Stimulated activated CD8-positive, alpha-beta memory T cell treated with anti-CD3 and anti-CD28 coated beads, Interleukin-4, amount 100 ng/mL, for 48 hours (primary cell): Measurements from ENCODE around the gene AIG1.
"Not testable (repeated sequence)": the region's sequence is repeated elsewhere in the genome, so short reads cannot be mapped to it uniquely, and the experiment has no call there.

Experiments used
- DNase-seq: peaks from one replicate; pipeline ENCODE4 v3.0.0-alpha.2; 2020

Gene AIG1

GRCh38 chr6:143243786-143244185 lies 183.1 kb downstream of the AIG1 start:
- DNase-seq = no peak

GRCh38 chr6:143245656-143246055 lies 185.0 kb downstream of the AIG1 start:
- no peak for DNase-seq

GRCh38 chr6:143246166-143246775 lies 185.6 kb downstream of the AIG1 start:
- not testable (repeated sequence) for DNase-seq

- no peak for DNase-seq
Observed at GRCh38 chr6:143247586-143247985, 186.9 kb downstream of the AIG1 start.

- DNase-seq = peak; percentile 52
Observed at GRCh38 chr6:143248359-143248758, 187.7 kb downstream of the AIG1 start.

- DNase-seq = no peak
Observed at GRCh38 chr6:143251288-143251687, 190.6 kb downstream of the AIG1 start.

GRCh38 chr6:143252961-143253360 lies 192.3 kb downstream of the AIG1 start:
- no peak for DNase-seq

GRCh38 chr6:143253586-143253985 lies 192.9 kb downstream of the AIG1 start:
- no peak for DNase-seq

- no peak for DNase-seq
Observed at GRCh38 chr6:143258945-143259344, 198.3 kb downstream of the AIG1 start.

GRCh38 chr6:143260857-143261256 lies 200.2 kb downstream of the AIG1 start:
- DNase-seq = no peak

- DNase-seq = no peak
Observed at GRCh38 chr6:143261899-143262436, 201.3 kb downstream of the AIG1 start.

GRCh38 chr6:143262859-143263258 lies 202.2 kb downstream of the AIG1 start:
- no peak for DNase-seq

GRCh38 chr6:143264379-143264778 lies 203.7 kb downstream of the AIG1 start:
- no peak for DNase-seq

- DNase-seq = no peak
Observed at GRCh38 chr6:143264986-143265764, 204.5 kb downstream of the AIG1 start.

GRCh38 chr6:143267760-143268159 lies 207.1 kb downstream of the AIG1 start:
- DNase-seq = no peak

GRCh38 chr6:143268439-143268838 lies 207.8 kb downstream of the AIG1 start:
- no peak for DNase-seq

- no peak for DNase-seq
Observed at GRCh38 chr6:143270026-143270425, 209.3 kb downstream of the AIG1 start.

GRCh38 chr6:143271024-143271423 lies 210.3 kb downstream of the AIG1 start:
- DNase-seq = no peak

- DNase-seq = no peak
Observed at GRCh38 chr6:143276436-143276835, 215.7 kb downstream of the AIG1 start.

- DNase-seq = peak; percentile 23
Observed at GRCh38 chr6:143279385-143279784, 218.7 kb downstream of the AIG1 start.

- DNase-seq = no peak
Observed at GRCh38 chr6:143283887-143284645, 223.4 kb downstream of the AIG1 start.

GRCh38 chr6:143286251-143286795 lies 225.6 kb downstream of the AIG1 start:
- DNase-seq = no peak

GRCh38 chr6:143288923-143289322 lies 228.2 kb downstream of the AIG1 start:
- DNase-seq = no peak
